H1 (cell line): ENCODE data around the gene STIM1. TPM values are rescaled to one million over a fixed set of nuclear protein-coding genes. Genes with fewer than 3 reads are reported as not detected.

ENCODE experiments used
- CTCF ChIA-PET: fragments of 300-600 bp; sonication (Branson Sonifier 250); formaldehyde crosslinking; loops from one replicate; lab custom pipeline; 2021; ENCODE audit not compliant: partially characterized antibody; lab: Charles Lee
- POLR2A ChIA-PET: fragments of 300-600 bp; sonication (Branson Sonifier 250); formaldehyde crosslinking; loops from one replicate; lab custom pipeline; 2021; ENCODE audit warnings: inconsistent platforms; ENCODE audit not compliant: partially characterized antibody; lab: Charles Lee
- DNase-seq, 2 experiments: peaks; one replicate each; pipeline versions ENCODE4 v3.0.0 to v3.0.0-alpha.2; 2010 to 2022; ENCODE audit warnings: low spot score in 2 of 2, low read depth in 1 of 2, mixed read lengths in 1 of 2
- FAIRE-seq: peaks from 2 replicates; lab custom pipeline; 2011; peaks lifted over from hg19 to GRCh38; lab: Jason Lieb, UNC
- H2AFZ ChIP-seq: 2 replicates; pipeline ENCODE4 v1.8.1; 2012; ENCODE audit warnings: low read length, inconsistent platforms
- H2AK5ac ChIP-seq: 2 replicates; pipeline ENCODE4 v1.6.1; 2013; ENCODE audit warnings: low read depth, low read length
- H2BK120ac ChIP-seq: replicated peaks from 2 replicates; pipeline ENCODE3; 2013; ENCODE audit warnings: low read depth, low read length, inconsistent platforms
- H2BK12ac ChIP-seq: 2 replicates; pipeline ENCODE4 v1.6.1; 2013; ENCODE audit warnings: low read depth, low read length
- H2BK15ac ChIP-seq: 2 replicates; pipeline ENCODE4 v1.6.1; 2013; ENCODE audit warnings: low read length
- H2BK20ac ChIP-seq: 2 replicates; pipeline ENCODE4 v1.6.1; 2013; ENCODE audit warnings: low read length
- H2BK5ac ChIP-seq: 2 replicates; pipeline ENCODE4 v1.6.1; 2013; ENCODE audit warnings: low read depth, low read length
- H3K14ac ChIP-seq: 2 replicates; pipeline ENCODE4 v1.6.1; 2013; ENCODE audit warnings: inconsistent platforms; ENCODE audit not compliant: insufficient read length
- H3K18ac ChIP-seq: 2 replicates; pipeline ENCODE4 v1.6.1; 2013; ENCODE audit warnings: low read length; ENCODE audit errors: extremely low read depth
- H3K23ac ChIP-seq: 2 replicates; pipeline ENCODE4 v1.6.1; 2013; ENCODE audit warnings: inconsistent platforms; ENCODE audit not compliant: insufficient read length
- H3K23me2 ChIP-seq: 2 replicates; pipeline ENCODE4 v1.6.1; 2013; ENCODE audit warnings: low read depth, low read length
- H3K27ac ChIP-seq: 2 replicates; pipeline ENCODE4 v1.6.1; 2011; ENCODE audit warnings: low read depth, low read length, inconsistent platforms
- H3K27me3 ChIP-seq, 4 experiments: replicated peaks in 1 of 4; 1 replicate in 1 of 4; 2 replicates in 3 of 4; pipeline versions ENCODE4 v1.6.1 to v1.8.1; 2011 to 2013; ENCODE audit warnings: low read length in 3 of 4, mild to moderate bottlenecking in 3 of 4, inconsistent platforms in 2 of 4, mixed read lengths in 2 of 4, moderate library complexity in 1 of 4; ENCODE audit not compliant: control insufficient read depth in 3 of 4, insufficient read depth in 3 of 4; ENCODE audit errors: extremely low read depth in 1 of 4
- H3K36me3 ChIP-seq, 4 experiments: 2 replicates each; pipeline versions ENCODE4 v1.6.1 to v1.8.1; 2011 to 2013; ENCODE audit warnings: mild to moderate bottlenecking in 4 of 4, low read length in 3 of 4, moderate library complexity in 2 of 4, control low read depth in 1 of 4, inconsistent platforms in 1 of 4; ENCODE audit not compliant: insufficient read depth in 4 of 4, control insufficient read depth in 2 of 4
- H3K4ac ChIP-seq: replicated peaks from 2 replicates; pipeline ENCODE3; 2013; ENCODE audit warnings: low read length, low read depth, mixed read lengths, inconsistent platforms; ENCODE audit not compliant: insufficient read length
- H3K4me1 ChIP-seq, 4 experiments: replicated peaks in 1 of 4; 1 replicate in 1 of 4; 2 replicates in 3 of 4; pipeline versions ENCODE4 v1.6.1 to v1.8.1; 2011 to 2013; ENCODE audit warnings: low read length in 3 of 4, inconsistent platforms in 2 of 4, mixed read lengths in 1 of 4; ENCODE audit not compliant: insufficient read depth in 4 of 4, control insufficient read depth in 3 of 4
- H3K4me2 ChIP-seq, 2 experiments: 2 replicates each; pipeline versions ENCODE4 v1.6.1 to v1.8.1; 2011 to 2013; ENCODE audit warnings: low read depth in 2 of 2, low read length in 2 of 2, control low read depth in 1 of 2, inconsistent platforms in 1 of 2, mild to moderate bottlenecking in 1 of 2; ENCODE audit not compliant: insufficient read depth in 1 of 2
- H3K4me3 ChIP-seq, 4 experiments: fragments of 200-600, 300-600 bp in 1 of 4; sonication (generic), shearing (Covaris generic), sonication (Bioruptor Twin) in 1 of 4; 2 replicates each; pipeline versions ENCODE4 v1.5.1 to v1.8.1; 2011 to 2016; ENCODE audit warnings: low read length in 4 of 4, low read depth in 3 of 4, control low read depth in 2 of 4, inconsistent platforms in 2 of 4, mild to moderate bottlenecking in 2 of 4, mixed read lengths in 1 of 4, moderate library complexity in 1 of 4; ENCODE audit not compliant: insufficient read depth in 2 of 4; ENCODE audit errors: extremely low read depth in 1 of 4
- H3K56ac ChIP-seq: replicated peaks from 2 replicates; pipeline ENCODE3; 2013; ENCODE audit warnings: low read depth, mild to moderate bottlenecking, mixed read lengths, low read length, inconsistent platforms; ENCODE audit not compliant: insufficient read length
- H3K79me1 ChIP-seq: 2 replicates; pipeline ENCODE4 v1.6.1; 2013; ENCODE audit warnings: low read depth, low read length, control low read depth
- H3K79me2 ChIP-seq, 2 experiments: 2 replicates each; pipeline versions ENCODE4 v1.6.1 to v1.8.1; 2012 to 2013; ENCODE audit warnings: low read length in 2 of 2, mild to moderate bottlenecking in 2 of 2, inconsistent platforms in 1 of 2; ENCODE audit not compliant: insufficient read depth in 2 of 2, control insufficient read depth in 1 of 2
- H3K9ac ChIP-seq, 4 experiments: replicated peaks in 1 of 4; 1 replicate in 1 of 4; 2 replicates in 3 of 4; pipeline versions ENCODE4 v1.6.1 to v1.8.1; 2011 to 2013; ENCODE audit warnings: low read depth in 3 of 4, low read length in 3 of 4, control low read depth in 2 of 4, mild to moderate bottlenecking in 2 of 4, moderate library complexity in 2 of 4, inconsistent platforms in 1 of 4; ENCODE audit errors: extremely low read depth in 1 of 4
- H3K9me3 ChIP-seq, 2 experiments: 2 replicates each; pipeline versions ENCODE4 v1.6.1 to v1.8.1; 2012 to 2013; ENCODE audit warnings: mild to moderate bottlenecking in 2 of 2, moderate library complexity in 2 of 2, control low read depth in 1 of 2, inconsistent platforms in 1 of 2, low read depth in 1 of 2, low read length in 1 of 2, mixed read lengths in 1 of 2; ENCODE audit not compliant: insufficient read depth in 2 of 2
- H4K20me1 ChIP-seq, 2 experiments: replicated peaks in 1 of 2; 2 replicates each; pipeline versions ENCODE3 to v1.8.1; 2011 to 2013; ENCODE audit warnings: inconsistent platforms in 2 of 2, low read length in 2 of 2, mild to moderate bottlenecking in 1 of 2; ENCODE audit not compliant: insufficient read depth in 2 of 2, control insufficient read depth in 1 of 2
- H4K5ac ChIP-seq: 2 replicates; pipeline ENCODE4 v1.6.1; 2013; ENCODE audit warnings: low read length, low read depth, mixed read lengths, inconsistent platforms; ENCODE audit not compliant: insufficient read length
- H4K8ac ChIP-seq: 2 replicates; pipeline ENCODE4 v1.8.0; 2013; ENCODE audit warnings: mild to moderate bottlenecking, moderate library complexity, low read length, inconsistent platforms; ENCODE audit not compliant: insufficient read depth; ENCODE audit errors: extremely low read depth
- H4K91ac ChIP-seq: replicated peaks from 2 replicates; pipeline ENCODE3; 2013; ENCODE audit warnings: low read length, mixed read lengths, inconsistent platforms; ENCODE audit not compliant: insufficient read length
- BRCA1 ChIP-seq: IDR thresholded peaks from 2 replicates; pipeline ENCODE4 v1.6.1; 2012; ENCODE audit warnings: low read depth, low read length, improper control_type of control experiment
- CHD1 ChIP-seq: IDR thresholded peaks from 2 replicates; pipeline ENCODE4 v1.6.1; 2012; ENCODE audit warnings: low read depth, low read length, improper control_type of control experiment
- EGR1 ChIP-seq: IDR thresholded peaks from 2 replicates; pipeline ENCODE4 v1.6.1; 2011; ENCODE audit warnings: low read depth, low read length, borderline replicate concordance
- EP300 ChIP-seq, 2 experiments: IDR thresholded peaks; 1 replicate in 1 of 2; 2 replicates in 1 of 2; pipeline ENCODE4 v1.6.1; 2011 to 2012; ENCODE audit warnings: low read depth in 2 of 2, low read length in 2 of 2, mild to moderate bottlenecking in 2 of 2, borderline replicate concordance in 1 of 2, inconsistent platforms in 1 of 2, moderate library complexity in 1 of 2
- RAD21 ChIP-seq, 2 experiments: IDR thresholded peaks in 1 of 2; conservative IDR thresholded peaks in 1 of 2; 2 replicates each; pipeline ENCODE4 v1.6.1; 2011; ENCODE audit warnings: low read depth in 2 of 2, low read length in 2 of 2, improper control_type of control experiment in 1 of 2, inconsistent platforms in 1 of 2, mild to moderate bottlenecking in 1 of 2, moderate library complexity in 1 of 2
- RXRA ChIP-seq: IDR thresholded peaks from 2 replicates; pipeline ENCODE4 v1.6.1; 2011; ENCODE audit warnings: low read depth, mild to moderate bottlenecking, low read length, moderate library complexity; ENCODE audit not compliant: insufficient read depth
- SP1 ChIP-seq: IDR thresholded peaks from 2 replicates; pipeline ENCODE4 v1.6.1; 2011; ENCODE audit warnings: low read depth, low read length
- WGBS, 2 experiments: shearing (Covaris generic) in 1 of 2; methylation state at CpG; one replicate each; pipeline versions ENCODE4 v1.1.6 to v1.1.7; 2013 to 2015; ENCODE audit warnings: low lambda C conversion rate in 2 of 2, mixed read lengths in 2 of 2, inconsistent platforms in 1 of 2, low coverage in 1 of 2, missing lambda C conversion rate in 1 of 2; ENCODE audit not compliant: insufficient replicate concordance in 2 of 2, insufficient coverage in 1 of 2, insufficient read length in 1 of 2; ENCODE audit errors: extremely low coverage in 1 of 2, missing lambda C conversion rate in 1 of 2; 5-methylcytosine and 5-hydroxymethylcytosine counted together
- polyA plus RNA-seq, 7 experiments: library from polyadenylated mRNA; depleted of rRNA in 3 of 7; stranded (reverse) in 5 of 7; unstranded in 2 of 7; fragments of >200 nt in 5 of 7; fragments of 200-250 nt in 2 of 7; gene quantifications; 1 replicate in 5 of 7; 2 replicates in 1 of 7; 4 replicates in 1 of 7; pipeline versions ENCODE4 v1.2.1 to v1.2.3, GENCODE V29; 2011 to 2013; ENCODE audit warnings: missing spikeins in 2 of 7, mixed read lengths in 2 of 7
- total RNA-seq: library from RNA; stranded (reverse); fragmentation: NEBNext Ultra II Directional; extraction: Animal tissue kit (Norgen Biotek cat#: 25700); gene quantifications from 2 replicates; pipeline ENCODE4 v1.2.1, GENCODE V29; 2021
- TF ChIP-seq, protein P1 (sequence below), 3 experiments: IDR thresholded peaks; 1 replicate in 2 of 3; 2 replicates in 1 of 3; pipeline versions ENCODE4 v1.5.1 to v1.6.1; 2011; ENCODE audit warnings: low read length in 3 of 3, mild to moderate bottlenecking in 3 of 3, inconsistent platforms in 2 of 3, low read depth in 1 of 3, moderate library complexity in 1 of 3; ENCODE audit not compliant: insufficient read depth in 1 of 3; ENCODE audit errors: control extremely low read depth in 1 of 3

STIM1 gene
- total and polyA plus RNA-seq, 2 of the 8 experiments (the other 6 are each of a cell fraction or from before 2014, with no cell fraction given) = 11.1 to 12.2 TPM

DNA sequence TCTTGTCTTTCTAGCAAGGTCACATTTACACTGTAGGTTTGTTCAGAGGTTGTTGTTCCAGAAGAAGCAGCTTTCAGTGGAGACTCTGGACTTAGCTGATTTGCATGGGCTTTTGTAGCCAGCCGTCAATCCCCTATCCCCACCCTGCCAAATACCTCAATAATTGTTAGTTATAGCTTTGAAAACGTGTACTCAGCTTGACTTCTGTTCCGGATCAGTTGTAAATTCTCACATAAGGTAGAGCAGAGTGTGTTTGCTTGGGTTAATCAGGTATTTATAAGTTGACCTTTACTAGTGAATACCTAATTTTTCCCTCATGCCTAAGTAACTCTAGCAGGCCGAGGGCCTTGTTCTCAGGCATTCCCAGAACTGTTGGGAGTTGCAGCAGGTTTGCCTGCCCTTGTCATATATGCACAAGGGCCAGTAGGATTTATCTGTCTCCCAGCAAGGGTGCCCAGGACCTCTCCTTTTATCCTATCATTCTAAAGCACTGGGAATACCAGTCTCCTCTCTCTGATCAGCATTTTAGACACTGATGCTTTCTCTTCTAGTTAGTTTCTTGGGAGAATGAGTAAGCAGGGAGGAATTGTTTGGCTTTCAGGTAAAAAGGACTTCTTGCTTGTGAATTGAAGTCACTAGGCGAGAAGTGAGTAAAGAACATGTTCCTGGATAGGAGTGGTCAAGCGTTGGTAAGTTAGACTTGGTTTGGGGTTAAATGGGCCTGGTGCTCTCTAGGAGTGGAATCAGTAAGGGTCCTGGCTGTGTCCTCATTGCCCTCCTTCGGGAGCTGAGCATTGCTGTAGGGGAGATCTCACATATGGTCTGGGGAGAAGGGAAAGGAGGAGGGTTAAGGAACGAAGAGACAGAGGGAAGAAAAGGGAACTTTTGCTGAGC lies 22.1 kb downstream of the STIM1 start:
- H3K4me3 ChIP-seq = no peak overlapping the region
- no peak overlapping the region for H3K18ac ChIP-seq
- H3K56ac ChIP-seq = no peak overlapping the region
- H3K23ac ChIP-seq = no peak overlapping the region
- peaks cover 0 to 4% of the 10 kb centered on the region in 2 experiments for H4K20me1 ChIP-seq
- no peaks in the 10 kb centered on the region for H3K36me3 ChIP-seq
- H2BK120ac ChIP-seq = no peak overlapping the region
- no peak for FAIRE-seq
- H3K23me2 ChIP-seq = no peaks in the 10 kb centered on the region
- H3K79me1 ChIP-seq = no peaks in the 10 kb centered on the region
- H4K91ac ChIP-seq = no peak overlapping the region
- no peak overlapping the region for H3K4me2 ChIP-seq
- no peak overlapping the region for H2AK5ac ChIP-seq
- no peak for DNase-seq
- H3K79me2 ChIP-seq = no peaks in the 10 kb centered on the region
- no peak overlapping the region for H2BK5ac ChIP-seq
- POLR2A ChIA-PET = no interaction called here
- H2BK20ac ChIP-seq = no peak overlapping the region
- peaks cover 0 to 4% (median 2%) of the 10 kb centered on the region in 4 experiments; a peak in 3 of 7 replicates for H3K4me1 ChIP-seq
- H3K14ac ChIP-seq = no peak overlapping the region
- H3K9ac ChIP-seq = no peak overlapping the region
- WGBS, 2 experiments = 73% methylated on average over 8 of the region's 8 CpGs; no CpG with 5 or more reads in 1 of the 2 experiments
- H4K5ac ChIP-seq = no peak overlapping the region
- H4K8ac ChIP-seq = no peak overlapping the region
- no peak overlapping the region for H2BK15ac ChIP-seq
- no peak overlapping the region for H3K27ac ChIP-seq
- H3K4ac ChIP-seq = no peak overlapping the region
- no peak overlapping the region for H2AFZ ChIP-seq
- CTCF ChIA-PET = interaction anchor here (0.6 to 5.5 kb wide), 9 partner anchors 17 to 445 kb away, joined by 3 to 25 read pairs (median 4); partner anchors contain the start of gene STIM1
- H3K27me3 ChIP-seq = no peaks in the 10 kb centered on the region; a peak in 3 of 7 replicates
- H2BK12ac ChIP-seq = no peak overlapping the region
- no peaks in the 10 kb centered on the region for H3K9me3 ChIP-seq
- no peak for TF ChIP-seq RXRA
- no peak for TF ChIP-seq SP1
- no peak for TF ChIP-seq RAD21 (IDR thresholded peaks at IDR 0.05 in 1 of 2, conservative IDR thresholded peaks at IDR 0.05 in 1 of 2; ENCODE audit: low read depth in 2 of 2, low read length in 2 of 2)
- TF ChIP-seq, protein P1, sequence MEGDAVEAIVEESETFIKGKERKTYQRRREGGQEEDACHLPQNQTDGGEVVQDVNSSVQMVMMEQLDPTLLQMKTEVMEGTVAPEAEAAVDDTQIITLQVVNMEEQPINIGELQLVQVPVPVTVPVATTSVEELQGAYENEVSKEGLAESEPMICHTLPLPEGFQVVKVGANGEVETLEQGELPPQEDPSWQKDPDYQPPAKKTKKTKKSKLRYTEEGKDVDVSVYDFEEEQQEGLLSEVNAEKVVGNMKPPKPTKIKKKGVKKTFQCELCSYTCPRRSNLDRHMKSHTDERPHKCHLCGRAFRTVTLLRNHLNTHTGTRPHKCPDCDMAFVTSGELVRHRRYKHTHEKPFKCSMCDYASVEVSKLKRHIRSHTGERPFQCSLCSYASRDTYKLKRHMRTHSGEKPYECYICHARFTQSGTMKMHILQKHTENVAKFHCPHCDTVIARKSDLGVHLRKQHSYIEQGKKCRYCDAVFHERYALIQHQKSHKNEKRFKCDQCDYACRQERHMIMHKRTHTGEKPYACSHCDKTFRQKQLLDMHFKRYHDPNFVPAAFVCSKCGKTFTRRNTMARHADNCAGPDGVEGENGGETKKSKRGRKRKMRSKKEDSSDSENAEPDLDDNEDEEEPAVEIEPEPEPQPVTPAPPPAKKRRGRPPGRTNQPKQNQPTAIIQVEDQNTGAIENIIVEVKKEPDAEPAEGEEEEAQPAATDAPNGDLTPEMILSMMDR (IDR thresholded peaks at IDR 0.05; ENCODE audit: control extremely low read depth in 1 of 3, insufficient read depth in 1 of 3, low read depth in 1 of 3, low read length in 3 of 3) = no peak
- TF ChIP-seq CHD1 = no peak
- no peak for TF ChIP-seq BRCA1
- no peak for TF ChIP-seq EGR1
- TF ChIP-seq EP300 (IDR thresholded peaks at IDR 0.05; ENCODE audit: borderline replicate concordance in 1 of 2, low read depth in 2 of 2, low read length in 2 of 2) = no peak
